Skin of body (tissue), 2 donors: ENCODE measurements around the gene C17orf107. TPM values are rescaled to one million over a fixed set of nuclear protein-coding genes. Genes with fewer than 3 reads are reported as not detected.

Source experiments
- DNase-seq: peaks from one replicate; lab custom pipeline; 2025; lab: John Stamatoyannopoulos, UW
- total RNA-seq: library from RNA; depleted of rRNA; stranded (reverse); fragments of >200 nt; gene quantifications from one replicate; pipeline ENCODE4 v1.2.3, GENCODE V29; 2014

C17orf107 gene
- total RNA-seq, 1 donor from 2014 or later = 6.0 TPM

DNA sequence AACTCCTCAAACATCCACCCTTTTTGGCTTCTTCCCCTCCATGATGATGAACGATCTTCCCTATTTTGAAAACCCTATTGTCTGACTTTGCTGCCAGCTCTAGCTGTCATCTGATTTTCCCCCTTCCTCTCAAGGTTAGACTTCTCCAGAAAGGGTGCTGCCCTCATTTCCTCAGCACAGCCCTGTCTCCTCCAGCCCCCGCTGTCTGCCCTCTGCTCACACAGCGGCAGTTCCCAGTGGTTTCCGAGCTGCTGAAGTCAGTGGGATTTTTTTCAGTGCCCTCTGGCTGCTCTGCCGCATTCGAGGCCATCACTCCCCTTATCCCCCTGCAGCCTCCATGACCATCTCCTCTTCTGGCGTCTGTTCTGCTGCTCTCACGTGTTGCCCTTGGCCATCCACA is 26.6 kb upstream of the C17orf107 start:
- DNase-seq = no peak

DNA sequence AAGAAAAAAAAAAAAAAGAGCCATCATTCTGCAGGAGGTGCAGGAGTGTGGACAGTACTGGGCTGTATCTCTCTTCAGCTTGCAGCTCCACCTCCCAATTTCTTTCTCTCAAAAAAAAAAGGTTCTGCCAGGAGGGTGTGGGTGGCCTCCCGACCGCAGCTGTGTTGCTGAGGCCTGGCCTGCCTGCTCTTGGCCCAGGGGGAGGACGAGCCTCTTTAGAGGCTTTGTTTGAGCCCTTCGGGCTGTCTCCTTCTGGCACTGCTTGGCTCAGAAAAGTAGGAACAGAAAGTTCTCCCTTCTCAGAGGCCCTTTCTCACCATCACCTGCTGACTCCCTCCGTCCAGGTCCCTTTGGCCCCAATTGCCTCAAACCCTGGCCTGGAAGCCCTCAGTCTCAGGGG is 22.2 kb upstream of the C17orf107 start:
- DNase-seq = no peak

- DNase-seq = no peak
These were observed 19.7 kb upstream of the C17orf107 start for GRCh38 chr17:4879601-4880000.

DNA sequence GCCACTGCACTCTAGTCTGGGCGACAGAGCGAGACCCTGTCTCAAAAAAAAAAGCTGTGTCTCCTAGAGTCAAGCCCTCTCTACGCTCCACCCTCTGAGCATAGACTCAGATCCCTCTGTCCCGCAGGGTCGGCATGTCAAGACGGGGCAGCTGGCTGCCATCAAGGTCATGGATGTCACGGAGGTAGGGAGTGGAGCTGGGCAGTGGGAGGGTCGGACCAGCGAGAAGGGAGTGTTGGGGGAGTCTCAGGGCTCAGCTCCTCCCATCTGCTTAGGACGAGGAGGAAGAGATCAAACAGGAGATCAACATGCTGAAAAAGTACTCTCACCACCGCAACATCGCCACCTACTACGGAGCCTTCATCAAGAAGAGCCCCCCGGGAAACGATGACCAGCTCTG is 18.5 kb upstream of the C17orf107 start:
- DNase-seq = no peak

DNA sequence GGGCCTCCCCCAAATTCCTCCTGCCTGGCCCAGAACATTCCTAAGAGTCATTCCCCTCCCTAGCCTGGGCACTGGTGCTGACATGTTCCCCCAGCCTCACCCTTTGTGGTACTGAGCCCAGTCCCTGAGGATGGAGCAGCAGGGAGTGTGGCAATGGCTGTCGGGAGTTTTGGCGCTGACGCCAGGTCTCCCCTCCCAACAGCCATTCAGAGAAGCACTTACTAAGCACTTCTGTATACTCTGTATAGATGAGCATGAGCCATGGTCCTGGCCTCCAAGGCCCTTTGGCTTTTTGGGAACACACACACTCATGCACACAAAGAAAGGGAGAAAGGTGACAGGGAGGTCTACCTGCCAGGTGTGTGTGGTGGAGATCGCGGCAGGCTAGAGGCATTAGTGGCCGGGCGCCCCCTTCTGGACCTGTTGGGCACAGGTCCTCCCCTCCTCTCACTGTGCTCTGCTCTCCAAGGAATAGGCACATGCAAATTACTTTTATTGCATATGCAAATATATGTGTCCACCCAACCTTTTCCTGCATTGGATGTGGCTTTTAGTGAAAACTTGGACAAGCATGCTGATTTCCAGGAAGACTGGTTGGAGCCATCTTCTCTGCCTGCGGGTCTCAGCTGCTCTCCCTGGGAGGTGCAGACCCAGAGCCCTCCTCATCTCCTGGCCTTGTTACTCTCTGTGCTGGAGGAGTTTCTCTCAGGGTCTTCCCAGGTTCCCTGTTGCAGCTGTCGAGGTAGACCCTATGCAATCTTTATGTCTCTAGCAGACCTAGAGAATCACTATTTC is 17.4 kb upstream of the C17orf107 start:
- DNase-seq = no peak

DNA sequence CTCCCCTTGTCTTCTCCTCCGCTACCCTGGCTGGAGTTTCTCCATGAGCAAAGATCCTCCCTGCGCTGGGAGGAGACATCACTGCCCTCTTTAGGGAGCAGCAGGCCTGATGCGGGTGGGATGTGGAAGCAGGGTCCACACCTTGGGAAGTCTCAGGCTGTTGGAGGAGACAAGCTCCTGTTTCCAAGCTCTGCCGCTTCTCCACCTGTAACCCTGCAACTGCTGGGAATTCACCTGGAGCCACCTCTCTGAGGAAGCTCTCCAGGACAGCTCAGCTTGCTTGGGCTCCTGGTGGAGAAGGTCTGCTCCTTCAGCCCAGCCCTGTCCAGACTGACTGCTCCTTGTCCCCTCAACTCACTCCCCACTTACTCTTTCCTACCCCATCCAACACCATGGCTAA is 14.8 kb upstream of the C17orf107 start:
- DNase-seq = no peak

- no peak for DNase-seq
These were observed 12.5 kb upstream of the C17orf107 start for GRCh38 chr17:4886830-4887229.

DNA sequence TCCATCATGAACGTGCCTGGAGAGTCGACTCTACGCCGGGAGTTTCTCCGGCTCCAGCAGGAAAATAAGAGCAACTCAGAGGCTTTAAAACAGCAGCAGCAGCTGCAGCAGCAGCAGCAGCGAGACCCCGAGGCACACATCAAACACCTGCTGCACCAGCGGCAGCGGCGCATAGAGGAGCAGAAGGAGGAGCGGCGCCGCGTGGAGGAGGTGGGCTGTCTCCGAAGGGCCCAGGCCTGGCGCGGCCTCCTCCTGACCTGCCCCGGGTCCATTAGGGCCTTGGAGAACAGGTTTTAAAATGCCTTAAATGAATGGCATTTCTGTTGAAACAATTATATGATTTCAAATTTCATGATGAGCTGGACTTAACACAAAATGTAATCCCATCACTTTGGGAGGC is 11.8 kb upstream of the C17orf107 start:
- no peak for DNase-seq

- no peak for DNase-seq
These were observed 7.6 kb upstream of the C17orf107 start for GRCh38 chr17:4891411-4892410.

DNA sequence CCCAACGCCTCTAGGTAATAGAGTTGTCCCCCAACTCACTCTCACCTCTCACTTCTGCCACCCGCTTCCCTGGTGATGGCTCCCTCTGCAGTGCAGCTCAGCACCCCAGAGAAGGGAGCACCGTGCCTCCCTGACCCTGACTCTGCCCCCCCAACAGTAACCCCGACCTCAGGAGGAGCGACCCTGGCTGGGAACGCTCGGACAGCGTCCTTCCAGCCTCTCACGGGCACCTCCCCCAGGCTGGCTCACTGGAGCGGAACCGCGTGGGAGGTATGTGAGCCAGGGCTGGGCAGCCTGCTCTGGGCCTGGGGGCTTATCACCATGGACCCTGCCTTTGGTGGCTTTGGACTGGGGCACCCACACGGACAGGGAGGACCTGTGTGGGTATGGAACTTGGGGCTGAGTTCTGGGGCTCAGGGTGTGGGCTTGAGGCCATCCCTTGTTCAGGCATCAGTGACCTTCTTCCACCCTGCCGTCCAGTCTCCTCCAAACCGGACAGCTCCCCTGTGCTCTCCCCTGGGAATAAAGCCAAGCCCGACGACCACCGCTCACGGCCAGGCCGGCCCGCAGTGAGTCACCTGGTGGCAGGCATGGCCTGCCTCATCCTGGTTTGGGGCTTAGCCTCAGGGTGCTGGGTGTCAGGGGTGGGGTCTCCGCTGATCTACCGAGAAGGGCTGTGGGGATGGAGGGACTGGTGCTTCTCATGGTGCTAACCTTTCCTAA is 6.7 kb upstream of the C17orf107 start:
- no peak for DNase-seq

DNA sequence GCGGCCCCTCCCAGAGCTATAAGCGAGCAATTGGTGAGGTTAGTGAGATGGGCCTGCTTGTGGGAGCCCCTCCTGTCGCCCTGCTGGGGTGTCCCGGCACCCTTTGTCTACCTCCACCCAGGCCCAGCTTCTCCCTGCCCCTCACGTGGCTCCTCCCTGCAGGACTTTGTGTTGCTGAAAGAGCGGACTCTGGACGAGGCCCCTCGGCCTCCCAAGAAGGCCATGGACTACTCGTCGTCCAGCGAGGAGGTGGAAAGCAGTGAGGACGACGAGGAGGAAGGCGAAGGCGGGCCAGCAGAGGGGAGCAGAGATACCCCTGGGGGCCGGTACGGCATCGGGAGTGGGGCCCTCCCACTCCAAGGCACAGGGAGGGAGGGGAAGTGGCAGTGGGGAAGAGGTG is 6.1 kb upstream of the C17orf107 start:
- DNase-seq = no peak

DNA sequence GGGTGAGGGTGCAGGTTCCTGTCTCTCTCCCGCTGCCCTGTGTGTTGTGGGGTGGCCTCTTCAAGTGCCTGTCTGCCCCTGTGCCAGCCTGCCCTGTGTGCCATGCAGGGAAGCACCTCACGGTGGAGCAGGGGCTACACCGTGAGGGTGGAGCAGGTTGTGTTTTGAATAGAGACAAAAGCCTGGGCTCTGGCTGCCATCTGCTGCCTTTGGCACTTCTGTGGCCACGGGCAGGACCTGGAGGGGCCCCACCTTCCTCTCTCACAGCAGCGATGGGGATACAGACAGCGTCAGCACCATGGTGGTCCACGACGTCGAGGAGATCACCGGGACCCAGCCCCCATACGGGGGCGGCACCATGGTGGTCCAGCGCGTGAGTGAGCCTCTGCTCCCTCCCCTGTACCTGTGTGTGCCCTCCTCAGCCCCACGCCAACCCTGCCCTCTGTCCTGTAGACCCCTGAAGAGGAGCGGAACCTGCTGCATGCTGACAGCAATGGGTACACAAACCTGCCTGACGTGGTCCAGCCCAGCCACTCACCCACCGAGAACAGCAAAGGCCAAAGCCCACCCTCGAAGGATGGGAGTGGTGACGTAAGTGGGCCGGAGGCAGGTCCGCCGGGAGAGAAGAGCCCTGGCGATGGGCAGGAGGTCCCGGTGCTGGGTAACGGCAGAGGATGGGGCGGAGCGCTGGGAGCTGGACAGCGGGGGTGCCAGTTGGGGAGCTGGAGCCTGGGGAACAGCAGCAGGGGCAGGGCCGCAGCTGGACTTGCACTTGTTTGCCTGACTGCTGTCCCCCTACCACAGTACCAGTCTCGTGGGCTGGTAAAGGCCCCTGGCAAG is 5.4 kb upstream of the C17orf107 start:
- DNase-seq = no peak

GRCh38 chr17:4895121-4895520 is 4.2 kb upstream of the C17orf107 start:
- no peak for DNase-seq

GRCh38 chr17:4895657-4896331 is 3.5 kb upstream of the C17orf107 start:
- DNase-seq = no peak

GRCh38 chr17:4896332-4897197 is 2.8 kb upstream of the C17orf107 start:
- no peak for DNase-seq

DNA sequence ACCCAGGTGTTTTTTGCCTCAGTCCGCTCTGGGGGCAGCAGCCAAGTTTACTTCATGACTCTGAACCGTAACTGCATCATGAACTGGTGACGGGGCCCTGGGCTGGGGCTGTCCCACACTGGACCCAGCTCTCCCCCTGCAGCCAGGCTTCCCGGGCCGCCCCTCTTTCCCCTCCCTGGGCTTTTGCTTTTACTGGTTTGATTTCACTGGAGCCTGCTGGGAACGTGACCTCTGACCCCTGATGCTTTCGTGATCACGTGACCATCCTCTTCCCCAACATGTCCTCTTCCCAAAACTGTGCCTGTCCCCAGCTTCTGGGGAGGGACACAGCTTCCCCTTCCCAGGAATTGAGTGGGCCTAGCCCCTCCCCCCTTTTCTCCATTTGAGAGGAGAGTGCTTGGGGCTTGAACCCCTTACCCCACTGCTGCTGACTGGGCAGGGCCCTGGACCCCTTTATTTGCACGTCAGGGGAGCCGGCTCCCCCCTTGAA is 2.1 kb upstream of the C17orf107 start:
- no peak for DNase-seq

GRCh38 chr17:4897785-4898184 is 1.6 kb upstream of the C17orf107 start:
- DNase-seq = no peak

DNA sequence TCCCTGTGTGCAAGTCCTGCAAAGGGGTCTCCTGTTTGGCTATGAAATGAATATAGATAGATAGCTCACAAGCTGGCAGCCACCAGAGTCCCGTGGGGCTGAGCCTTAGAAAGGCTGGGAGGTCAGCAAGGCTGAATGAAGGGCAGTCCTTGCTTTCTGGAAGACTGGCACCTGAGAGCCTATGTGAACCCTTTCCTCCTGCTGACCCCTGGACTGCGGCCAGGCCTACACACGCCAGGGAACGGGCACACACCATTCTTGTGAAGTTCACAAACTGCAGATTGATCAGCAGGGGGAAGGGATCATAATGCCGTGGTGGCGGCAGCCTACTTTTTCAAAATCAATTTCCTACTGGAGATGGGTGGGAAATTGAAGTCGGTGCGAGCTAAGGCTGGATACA is 985 bp upstream of the C17orf107 start:
- no peak for DNase-seq

DNA sequence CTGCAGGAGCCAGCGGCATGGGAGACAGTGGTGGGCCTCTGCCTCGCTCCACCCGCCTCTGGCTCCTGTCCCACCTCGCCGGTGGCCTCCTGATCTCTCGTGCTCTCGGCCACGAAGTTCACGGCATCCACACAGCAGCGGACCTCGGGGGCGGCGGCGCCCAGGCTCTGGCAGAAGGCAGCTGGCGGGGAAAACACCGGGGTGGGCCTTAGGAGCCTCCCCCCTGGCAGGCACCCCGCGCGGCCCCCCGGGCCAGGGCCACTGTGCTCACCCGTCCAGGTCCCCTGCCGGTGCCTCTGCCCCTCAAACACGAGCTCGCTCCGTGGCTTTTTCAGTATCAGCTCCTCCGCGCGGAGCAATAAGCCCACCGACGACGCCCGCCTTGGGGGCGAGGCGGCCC is 409 bp upstream of the C17orf107 start:
- DNase-seq = no peak
